Mesendoderm (in vitro differentiated cells): Measurements from ENCODE around the gene BICRA.

Experiments used
- DNase-seq: peaks from one replicate; pipeline ENCODE4 v3.0.0; 2013
- H2AK5ac ChIP-seq: 2 replicates; pipeline ENCODE4 v1.6.1; 2013; ENCODE audit warnings: low read length, inconsistent platforms
- H2BK120ac ChIP-seq: 2 replicates; pipeline ENCODE4 v1.6.1; 2013; ENCODE audit warnings: low read depth, mild to moderate bottlenecking, low read length, moderate library complexity, mixed read lengths
- H2BK15ac ChIP-seq: replicated peaks from 2 replicates; pipeline ENCODE4 v1.6.1; 2013; ENCODE audit warnings: low read depth, mild to moderate bottlenecking, moderate library complexity
- H2BK5ac ChIP-seq: 2 replicates; pipeline ENCODE4 v1.6.1; 2013; ENCODE audit warnings: low read length, inconsistent platforms
- H3K18ac ChIP-seq: 2 replicates; pipeline ENCODE4 v1.6.1; 2013; ENCODE audit warnings: mild to moderate bottlenecking, low read length, mixed read lengths
- H3K23ac ChIP-seq: one replicate; pipeline ENCODE4 v1.6.1; 2013; ENCODE audit warnings: low read length
- H3K27ac ChIP-seq: 2 replicates; pipeline ENCODE4 v1.5.1; 2013; ENCODE audit warnings: low read depth, mild to moderate bottlenecking, inconsistent platforms, low read length, moderate library complexity
- H3K27me3 ChIP-seq: 2 replicates; pipeline ENCODE4 v1.6.1; 2013; ENCODE audit warnings: low read length, control low read depth, mild to moderate bottlenecking, inconsistent platforms; ENCODE audit not compliant: insufficient read depth, poor library complexity
- H3K36me3 ChIP-seq: 2 replicates; pipeline ENCODE4 v1.6.1; 2013; ENCODE audit warnings: low read length, inconsistent platforms; ENCODE audit not compliant: control insufficient read depth, insufficient read depth
- H3K4ac ChIP-seq: one replicate; pipeline ENCODE4 v1.6.1; 2013; ENCODE audit warnings: low read depth, mild to moderate bottlenecking, low read length, moderate library complexity
- H3K4me1 ChIP-seq: 2 replicates; pipeline ENCODE4 v1.6.1; 2013; ENCODE audit warnings: low read depth, low read length, inconsistent platforms; ENCODE audit not compliant: control insufficient read depth
- H3K4me2 ChIP-seq: 2 replicates; pipeline ENCODE4 v1.6.1; 2013; ENCODE audit warnings: low read length
- H3K4me3 ChIP-seq: 2 replicates; pipeline ENCODE4 v1.5.1; 2013; ENCODE audit warnings: mild to moderate bottlenecking, low read length
- H3K56ac ChIP-seq: one replicate; pipeline ENCODE4 v1.6.1; 2013; ENCODE audit warnings: low read length
- H3K79me1 ChIP-seq: 2 replicates; pipeline ENCODE4 v1.6.1; 2013; ENCODE audit warnings: low read length, inconsistent platforms
- H3K79me2 ChIP-seq: 2 replicates; pipeline ENCODE4 v1.6.1; 2013; ENCODE audit warnings: mild to moderate bottlenecking, low read length; ENCODE audit not compliant: control insufficient read depth, insufficient read depth
- H3K9ac ChIP-seq: 2 replicates; pipeline ENCODE4 v1.6.1; 2013; ENCODE audit warnings: low read length, inconsistent platforms
- H4K5ac ChIP-seq: one replicate; pipeline ENCODE4 v1.6.1; 2013; ENCODE audit warnings: low read length
- H4K8ac ChIP-seq: one replicate; pipeline ENCODE4 v1.6.1; 2013; ENCODE audit warnings: low read depth, mild to moderate bottlenecking, control low read depth, low read length, moderate library complexity
- WGBS: extraction: QIAGEN DNeasy Blood & Tissue Kit; methylation state at CpG from one replicate; pipeline ENCODE4 v1.1.7; 2013; ENCODE audit warnings: low lambda C conversion rate, missing lambda C conversion rate; ENCODE audit not compliant: insufficient coverage; ENCODE audit errors: extremely low coverage; 5-methylcytosine and 5-hydroxymethylcytosine counted together

BICRA gene

GRCh38 chr19:47679251-47679900 is 70.4 kb downstream of the BICRA start:
- Histone ChIP-seq H3K4me3 (no peak overlapping the region), H3K9ac (no peak overlapping the region), H3K27me3 (no peaks in the 10 kb centered on the region), H4K5ac (no peak overlapping the region), H2BK5ac (no peak overlapping the region), H3K27ac (no peak overlapping the region), H4K8ac (no peak overlapping the region), H2BK120ac (no peak overlapping the region), H3K79me2 (no peaks in the 10 kb centered on the region), H3K18ac (no peak overlapping the region), H3K4me1 (peaks cover 2% of the 10 kb centered on the region), H3K4me2 (no peak overlapping the region), H3K4ac (no peak overlapping the region), H2AK5ac (no peak overlapping the region), H3K36me3 (no peaks in the 10 kb centered on the region), H3K23ac (no peak overlapping the region), H3K56ac (no peak overlapping the region), H2BK15ac (no peak overlapping the region), H3K79me1 (peaks cover 2% of the 10 kb centered on the region)
- no CpG with 5 or more reads among the region's 30 CpGs for WGBS
- no peak for DNase-seq

GRCh38 chr19:47679922-47680857 is 71.3 kb downstream of the BICRA start:
- H3K4me3 ChIP-seq: no peak overlapping the region
- H2AK5ac ChIP-seq: no peak overlapping the region
- H3K23ac ChIP-seq: no peak overlapping the region
- H3K36me3 ChIP-seq: no peaks in the 10 kb centered on the region
- H3K9ac ChIP-seq: no peak overlapping the region
- no peak overlapping the region for H3K56ac ChIP-seq
- H3K4me2 ChIP-seq: no peak overlapping the region
- no peak for DNase-seq
- no CpG with 5 or more reads among the region's 90 CpGs for WGBS
- no peak overlapping the region for H2BK15ac ChIP-seq
- no peaks in the 10 kb centered on the region for H3K27me3 ChIP-seq
- no peak overlapping the region for H3K27ac ChIP-seq
- H4K8ac ChIP-seq: no peak overlapping the region
- peaks cover 4% of the 10 kb centered on the region for H3K79me2 ChIP-seq
- peaks cover 3% of the 10 kb centered on the region for H3K4me1 ChIP-seq
- no peak overlapping the region for H2BK5ac ChIP-seq
- no peak overlapping the region for H4K5ac ChIP-seq
- H3K79me1 ChIP-seq: peaks cover 8% of the 10 kb centered on the region
- H3K18ac ChIP-seq: no peak overlapping the region
- H2BK120ac ChIP-seq: no peak overlapping the region
- H3K4ac ChIP-seq: no peak overlapping the region

GRCh38 chr19:47680858-47681332 is 72.0 kb downstream of the BICRA start:
- peaks cover 4% of the 10 kb centered on the region for H3K79me2 ChIP-seq
- H2BK15ac ChIP-seq: no peak overlapping the region
- no peak overlapping the region for H2BK5ac ChIP-seq
- H3K27me3 ChIP-seq: no peaks in the 10 kb centered on the region
- H2AK5ac ChIP-seq: no peak overlapping the region
- H3K4me1 ChIP-seq: peaks cover 5% of the 10 kb centered on the region
- H2BK120ac ChIP-seq: no peak overlapping the region
- no peak overlapping the region for H3K4ac ChIP-seq
- H3K36me3 ChIP-seq: no peaks in the 10 kb centered on the region
- H4K8ac ChIP-seq: no peak overlapping the region
- no peak overlapping the region for H4K5ac ChIP-seq
- peaks cover 11% of the 10 kb centered on the region for H3K79me1 ChIP-seq
- no peak overlapping the region for H3K18ac ChIP-seq
- H3K56ac ChIP-seq: peak overlapping the region; percentile 81
- H3K27ac ChIP-seq: no peak overlapping the region
- no peak for DNase-seq
- H3K9ac ChIP-seq: no peak overlapping the region
- no peak overlapping the region for H3K4me3 ChIP-seq
- WGBS: no CpG with 5 or more reads among the region's 34 CpGs
- H3K23ac ChIP-seq: no peak overlapping the region
- no peak overlapping the region for H3K4me2 ChIP-seq

GRCh38 chr19:47681388-47681787 is 72.5 kb downstream of the BICRA start:
- H2BK5ac ChIP-seq: no peak overlapping the region
- peaks cover 11% of the 10 kb centered on the region for H3K79me1 ChIP-seq
- H3K79me2 ChIP-seq: peaks cover 4% of the 10 kb centered on the region
- H3K4ac ChIP-seq: no peak overlapping the region
- DNase-seq: no peak
- no peak overlapping the region for H4K5ac ChIP-seq
- no peak overlapping the region for H2BK15ac ChIP-seq
- H2BK120ac ChIP-seq: peak overlapping the region; percentile 22
- peaks cover 5% of the 10 kb centered on the region for H3K4me1 ChIP-seq
- H3K9ac ChIP-seq: peak overlapping the region; percentile 9
- peak overlapping the region; percentile 81 for H3K56ac ChIP-seq
- no CpG with 5 or more reads among the region's 6 CpGs for WGBS
- H3K27ac ChIP-seq: peak overlapping the region; percentile 42
- no peaks in the 10 kb centered on the region for H3K36me3 ChIP-seq
- no peaks in the 10 kb centered on the region for H3K27me3 ChIP-seq
- H3K4me2 ChIP-seq: no peak overlapping the region
- no peak overlapping the region for H2AK5ac ChIP-seq
- H3K23ac ChIP-seq: peak overlapping the region; percentile 94
- H4K8ac ChIP-seq: no peak overlapping the region
- H3K4me3 ChIP-seq: no peak overlapping the region
- peak overlapping the region; percentile 33 for H3K18ac ChIP-seq

- Histone ChIP-seq H3K18ac (peak overlapping the region; percentile 33), H3K4ac (no peak overlapping the region), H3K4me2 (no peak overlapping the region), H2BK15ac (no peak overlapping the region), H4K8ac (no peak overlapping the region), H3K36me3 (no peaks in the 10 kb centered on the region), H2AK5ac (no peak overlapping the region), H3K4me1 (peaks cover 5% of the 10 kb centered on the region), H3K79me1 (peaks cover 11% of the 10 kb centered on the region), H3K4me3 (no peak overlapping the region), H3K79me2 (peaks cover 4% of the 10 kb centered on the region), H4K5ac (no peak overlapping the region), H3K27ac (peak overlapping the region; percentile 42), H3K23ac (no peak overlapping the region), H3K56ac (peak overlapping the region; percentile 81), H2BK5ac (peak overlapping the region; percentile 44), H2BK120ac (peak overlapping the region; percentile 22), H3K9ac (no peak overlapping the region), H3K27me3 (no peaks in the 10 kb centered on the region)
- DNase-seq: no peak
- no CpG with 5 or more reads among the region's 23 CpGs for WGBS
These were observed 73.0 kb downstream of the BICRA start for GRCh38 chr19:47681936-47682335.
